HL-60 (cell line): ENCODE measurements around the gene PPP5C.

Experiments
- POLR2AphosphoS5 ChIP-seq: IDR thresholded peaks from 2 replicates; pipeline ENCODE4 v1.6.1; 2012; ENCODE audit warnings: low read depth
- REST ChIP-seq: IDR thresholded peaks from 2 replicates; pipeline ENCODE4 v1.6.1; 2012; ENCODE audit warnings: low read depth; ENCODE audit not compliant: insufficient replicate concordance
- TF ChIP-seq, protein P1 (sequence below): IDR thresholded peaks from one replicate; pipeline ENCODE4 v1.5.1; 2011; ENCODE audit warnings: low read length, control low read depth, inconsistent platforms; ENCODE audit not compliant: insufficient read depth

DNA sequence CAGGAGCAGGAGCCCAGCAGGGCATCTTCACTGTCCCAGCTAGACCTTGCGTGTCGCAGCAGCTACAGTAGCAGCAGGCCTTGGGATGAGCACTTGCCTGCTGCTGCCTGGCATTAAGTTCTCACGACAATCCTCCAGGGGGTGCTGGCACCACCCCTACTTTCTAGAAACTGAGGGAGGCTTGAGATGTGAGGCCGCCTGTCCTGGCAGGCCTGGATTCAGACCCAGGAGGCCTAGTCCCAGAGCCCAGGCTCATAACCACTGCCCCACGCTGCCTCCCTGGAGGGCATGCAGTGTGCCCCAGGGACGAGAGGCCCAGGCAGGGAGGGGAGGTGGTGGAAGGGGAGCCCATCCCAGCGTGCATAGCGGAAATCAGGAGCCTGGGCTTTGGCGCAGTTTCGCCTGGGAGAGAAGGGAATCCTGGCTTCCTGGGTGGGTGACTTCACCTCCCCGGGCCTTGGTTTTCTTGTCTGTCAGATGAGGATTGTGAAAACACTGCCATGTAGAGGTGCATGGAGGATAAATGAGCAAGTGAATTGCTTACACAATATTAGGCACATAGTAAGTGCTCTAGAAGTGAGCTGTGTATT lies 26.1 kb downstream of the PPP5C start:
- TF ChIP-seq, protein P1, sequence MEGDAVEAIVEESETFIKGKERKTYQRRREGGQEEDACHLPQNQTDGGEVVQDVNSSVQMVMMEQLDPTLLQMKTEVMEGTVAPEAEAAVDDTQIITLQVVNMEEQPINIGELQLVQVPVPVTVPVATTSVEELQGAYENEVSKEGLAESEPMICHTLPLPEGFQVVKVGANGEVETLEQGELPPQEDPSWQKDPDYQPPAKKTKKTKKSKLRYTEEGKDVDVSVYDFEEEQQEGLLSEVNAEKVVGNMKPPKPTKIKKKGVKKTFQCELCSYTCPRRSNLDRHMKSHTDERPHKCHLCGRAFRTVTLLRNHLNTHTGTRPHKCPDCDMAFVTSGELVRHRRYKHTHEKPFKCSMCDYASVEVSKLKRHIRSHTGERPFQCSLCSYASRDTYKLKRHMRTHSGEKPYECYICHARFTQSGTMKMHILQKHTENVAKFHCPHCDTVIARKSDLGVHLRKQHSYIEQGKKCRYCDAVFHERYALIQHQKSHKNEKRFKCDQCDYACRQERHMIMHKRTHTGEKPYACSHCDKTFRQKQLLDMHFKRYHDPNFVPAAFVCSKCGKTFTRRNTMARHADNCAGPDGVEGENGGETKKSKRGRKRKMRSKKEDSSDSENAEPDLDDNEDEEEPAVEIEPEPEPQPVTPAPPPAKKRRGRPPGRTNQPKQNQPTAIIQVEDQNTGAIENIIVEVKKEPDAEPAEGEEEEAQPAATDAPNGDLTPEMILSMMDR, result no peak
- TF ChIP-seq POLR2AphosphoS5 (no peak), REST (no peak)
